Activated naive CD4-positive, alpha-beta T cell treated with anti-CD3 and anti-CD28 coated beads, Interleukin-2, amount 10 ng/mL, durations not matched to agents 7 days and 5 days (primary cell): Measurements from ENCODE around the gene SPATA21.
A peak's percentile ranks its signal among the peaks of the same experiment; 100 is the strongest.
"Not testable (repeated sequence)": the region's sequence is repeated elsewhere in the genome, so short reads cannot be mapped to it uniquely, and the experiment has no call there.

ENCODE experiments used
- CTCF ChIA-PET: fragments of 350-600 bp; sonication (Branson Sonifier 250); formaldehyde crosslinking; loops from one replicate; lab custom pipeline; 2021; ENCODE audit warnings: antibody characterized with exemption; lab: Charles Lee
- DNase-seq: peaks from one replicate; pipeline ENCODE4 v3.0.0-alpha.2; 2020
- H3K27ac Mint-ChIP-seq: one replicate; pipeline ENCODE4 v1.8.0; 2021; ENCODE audit warnings: mild to moderate bottlenecking, moderate library complexity, mixed read lengths
- H3K27me3 Mint-ChIP-seq: one replicate; pipeline ENCODE4 v1.8.0; 2021; ENCODE audit warnings: mild to moderate bottlenecking, mixed read lengths
- H3K36me3 Mint-ChIP-seq: one replicate; pipeline ENCODE4 v1.8.0; 2021; ENCODE audit warnings: mixed read lengths
- H3K4me1 Mint-ChIP-seq: one replicate; pipeline ENCODE4 v1.8.0; 2021; ENCODE audit warnings: mixed read lengths
- H3K4me3 Mint-ChIP-seq: one replicate; pipeline ENCODE4 v1.8.0; 2021; ENCODE audit warnings: mild to moderate bottlenecking, moderate library complexity, mixed read lengths
- H3K9me3 Mint-ChIP-seq: one replicate; pipeline ENCODE4 v1.8.0; 2021; ENCODE audit warnings: mixed read lengths

SPATA21 gene

DNA sequence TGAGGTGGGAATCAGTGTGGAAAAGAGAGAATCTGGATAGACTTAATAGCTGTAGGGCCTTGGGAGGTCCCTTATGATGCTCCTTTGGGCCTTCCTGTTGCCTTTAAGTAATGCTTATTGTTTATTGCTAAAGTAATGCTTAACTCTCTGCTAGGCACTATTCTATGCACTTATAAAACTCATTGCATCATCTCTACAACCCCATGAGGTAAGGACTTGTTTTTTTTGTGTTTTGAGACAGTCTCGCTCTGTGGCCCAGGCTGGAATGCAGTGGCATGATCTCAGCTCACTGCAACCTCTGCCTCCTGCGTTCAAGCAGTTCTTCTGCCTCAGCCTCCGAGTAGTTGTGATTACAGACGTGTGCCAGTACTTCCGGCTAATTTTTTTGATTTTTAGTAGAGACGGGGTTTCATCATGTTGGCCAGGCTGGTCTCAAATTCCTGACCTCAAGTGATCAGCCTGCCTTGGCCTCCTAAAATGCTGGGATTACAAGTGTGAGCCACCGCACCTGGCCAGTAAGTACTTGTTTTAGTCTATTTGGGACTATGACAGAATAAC, 25.6 kb upstream of the SPATA21 start:
- Mint-ChIP-seq H3K27me3 (no peaks in the 10 kb centered on the region), H3K36me3 (peaks cover 53% of the 10 kb centered on the region), H3K4me1 (no peaks in the 10 kb centered on the region), H3K27ac (peak overlapping the region; percentile 33), H3K4me3 (no peak overlapping the region), H3K9me3 (no peaks in the 10 kb centered on the region)
- no peak for DNase-seq
- CTCF ChIA-PET, result no interaction called here

GRCh38 chr1:16461681-16462080, 24.5 kb upstream of the SPATA21 start:
- Mint-ChIP-seq H3K36me3 (peaks cover 58% of the 10 kb centered on the region), H3K27me3 (no peaks in the 10 kb centered on the region), H3K27ac (peak overlapping the region; percentile 76), H3K4me1 (no peaks in the 10 kb centered on the region), H3K9me3 (no peaks in the 10 kb centered on the region), H3K4me3 (no peak overlapping the region)
- CTCF ChIA-PET, result no interaction called here
- no peak for DNase-seq

GRCh38 chr1:16459352-16459925, 22.2 kb upstream of the SPATA21 start:
- H3K27ac Mint-ChIP-seq, result no peak overlapping the region
- CTCF ChIA-PET, result interaction anchor here (0.7 kb wide), 1 partner anchor 18 kb away, joined by 4 read pairs; no protein-coding TSS in a partner anchor

DNA sequence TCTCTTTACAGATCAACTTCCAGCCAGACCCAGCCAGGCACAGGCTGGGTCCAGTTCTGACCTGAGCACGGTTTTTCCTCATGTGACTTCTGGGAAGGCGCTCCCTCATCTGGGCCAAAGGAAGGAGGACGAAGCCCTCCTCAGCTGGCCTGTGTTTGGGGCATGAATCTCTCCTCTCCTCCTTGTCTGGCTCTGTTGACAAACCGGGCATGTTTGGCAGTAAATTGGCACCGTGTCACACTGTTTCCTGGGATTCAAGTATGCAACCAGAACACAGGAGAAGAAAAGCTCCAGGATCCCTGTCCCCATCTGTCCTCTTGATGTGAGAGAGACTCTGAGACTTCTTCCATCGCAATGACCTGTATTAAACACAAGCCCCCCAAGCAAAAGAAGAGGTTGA, 21.6 kb upstream of the SPATA21 start:
- Mint-ChIP-seq H3K36me3 (peaks cover 69% of the 10 kb centered on the region), H3K9me3 (no peaks in the 10 kb centered on the region), H3K27ac (no peak overlapping the region), H3K27me3 (no peaks in the 10 kb centered on the region), H3K4me1 (no peaks in the 10 kb centered on the region), H3K4me3 (no peak overlapping the region)
- CTCF ChIA-PET, result no interaction called here
- DNase-seq, result no peak

More at GRCh38 chr1:16459352-16459925, 22.2 kb upstream of the SPATA21 start:
- Mint-ChIP-seq H3K27me3 (no peaks in the 10 kb centered on the region), H3K4me3 (no peak overlapping the region), H3K36me3 (peaks cover 69% of the 10 kb centered on the region), H3K4me1 (no peaks in the 10 kb centered on the region), H3K9me3 (no peaks in the 10 kb centered on the region)
- no peak for DNase-seq

DNA sequence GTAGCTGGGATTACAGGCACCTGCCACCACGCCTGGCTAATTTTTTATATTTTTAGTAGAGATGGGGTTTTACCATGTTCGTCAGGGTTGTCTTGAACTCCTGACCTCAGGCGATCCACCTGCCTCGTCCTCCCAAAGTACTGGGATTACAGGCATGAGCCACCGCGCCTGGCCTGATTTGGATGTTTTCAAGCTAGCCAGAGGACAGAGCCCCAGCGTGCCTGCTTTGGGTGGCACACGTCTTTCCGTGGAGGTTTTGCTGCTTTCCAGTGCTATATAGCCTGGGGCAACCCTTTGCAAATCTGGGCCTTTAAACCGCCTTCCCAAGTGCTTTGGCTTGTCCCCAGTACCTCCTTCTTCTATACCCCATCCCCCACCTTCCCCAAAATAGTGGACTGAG, 18.9 kb upstream of the SPATA21 start:
- CTCF ChIA-PET, H3K27ac Mint-ChIP-seq: not testable (repeated sequence)
- H3K36me3 Mint-ChIP-seq, result peaks cover 71% of the 10 kb centered on the region

DNA sequence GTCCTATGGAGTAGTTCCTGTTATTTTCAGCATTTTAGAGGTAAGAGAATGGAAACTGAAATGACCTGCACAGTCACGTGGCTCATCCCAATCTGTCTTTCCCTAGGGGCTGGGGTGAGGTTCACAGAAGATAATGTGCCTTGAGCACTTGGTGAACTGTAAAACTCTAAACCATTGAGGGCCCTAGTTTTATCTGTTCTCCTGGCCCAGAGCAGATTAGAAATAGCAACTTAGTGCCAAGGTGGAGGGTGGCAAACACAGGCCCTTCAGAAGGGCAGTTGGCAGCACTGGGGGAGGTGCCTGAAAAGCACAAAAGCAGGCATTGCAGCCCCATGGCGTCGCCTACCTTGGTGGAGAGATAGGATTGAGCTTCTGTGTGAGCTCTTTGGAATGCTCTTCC, 17.7 kb upstream of the SPATA21 start:
- DNase-seq, CTCF ChIA-PET, H3K9me3 Mint-ChIP-seq, H3K27ac Mint-ChIP-seq, H3K4me1 Mint-ChIP-seq, H3K4me3 Mint-ChIP-seq, H3K27me3 Mint-ChIP-seq: not testable (repeated sequence)
- H3K36me3 Mint-ChIP-seq, result peaks cover 75% of the 10 kb centered on the region

More for the DNA sequence above, 18.9 kb upstream of the SPATA21 start:
- H3K4me1 Mint-ChIP-seq, H3K27me3 Mint-ChIP-seq, H3K4me3 Mint-ChIP-seq, DNase-seq, H3K9me3 Mint-ChIP-seq: not testable (repeated sequence)

DNA sequence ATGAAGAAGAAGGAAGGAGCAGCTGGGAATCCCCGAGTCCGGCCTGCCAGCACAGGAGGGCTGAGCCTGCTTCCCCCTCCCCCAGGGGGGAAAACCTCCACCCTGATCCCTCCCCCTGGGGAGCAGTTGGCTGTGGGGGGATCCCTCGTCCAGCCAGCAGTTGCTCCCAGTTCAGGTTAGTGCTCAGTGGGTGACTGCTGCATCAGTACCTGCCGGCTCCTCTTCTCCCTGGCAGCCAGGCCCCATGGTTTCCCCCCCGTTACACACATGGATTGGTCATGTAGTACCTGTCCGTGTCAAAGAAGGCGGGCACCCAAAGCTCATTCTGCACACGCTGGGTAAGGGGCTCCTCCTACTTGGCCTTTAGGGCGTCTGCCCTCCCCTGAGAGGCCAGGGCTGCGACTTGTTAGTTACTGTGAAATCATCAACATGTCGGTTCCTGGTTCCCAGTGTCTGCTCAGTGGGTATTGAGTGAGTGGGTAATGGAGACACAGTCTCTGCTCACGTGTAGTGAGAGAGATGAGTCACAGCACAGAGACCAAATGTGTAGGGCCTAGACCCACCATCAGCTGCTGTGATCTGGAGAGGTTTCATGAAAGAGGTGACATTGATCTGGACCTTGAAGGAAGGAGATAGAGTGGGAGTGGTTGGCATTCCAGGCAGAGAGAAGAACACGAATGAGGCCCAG, 14.8 kb upstream of the SPATA21 start:
- Mint-ChIP-seq H3K27ac (no peak overlapping the region), H3K4me1 (peaks cover 24% of the 10 kb centered on the region), H3K36me3 (peaks cover 81% of the 10 kb centered on the region), H3K27me3 (no peaks in the 10 kb centered on the region), H3K4me3 (no peak overlapping the region), H3K9me3 (no peaks in the 10 kb centered on the region)
- no peak for DNase-seq
- CTCF ChIA-PET, result no interaction called here

GRCh38 chr1:16450863-16451481, 13.7 kb upstream of the SPATA21 start:
- no peaks in the 10 kb centered on the region for H3K9me3 Mint-ChIP-seq
- no peaks in the 10 kb centered on the region for H3K27me3 Mint-ChIP-seq
- no peak overlapping the region for H3K4me3 Mint-ChIP-seq
- peaks cover 72% of the 10 kb centered on the region for H3K36me3 Mint-ChIP-seq
- H3K4me1 Mint-ChIP-seq, result peaks cover 24% of the 10 kb centered on the region
- no peak for DNase-seq
- H3K27ac Mint-ChIP-seq, result peak overlapping the region; percentile 40
- CTCF ChIA-PET, result no interaction called here

GRCh38 chr1:16449666-16450065, 12.4 kb upstream of the SPATA21 start:
- CTCF ChIA-PET, result interaction anchor here (1.0 kb wide), 1 partner anchor 12 kb away, joined by 3 read pairs; the partner anchor contains the start of gene SPATA21
- no peaks in the 10 kb centered on the region for H3K27me3 Mint-ChIP-seq
- H3K4me1 Mint-ChIP-seq, result peaks cover 26% of the 10 kb centered on the region
- H3K9me3 Mint-ChIP-seq, result no peaks in the 10 kb centered on the region
- peak overlapping the region; percentile 46 for H3K27ac Mint-ChIP-seq
- no peak overlapping the region for H3K4me3 Mint-ChIP-seq
- no peak for DNase-seq
- H3K36me3 Mint-ChIP-seq, result peaks cover 66% of the 10 kb centered on the region

GRCh38 chr1:16449065-16449464, 11.8 kb upstream of the SPATA21 start:
- H3K36me3 Mint-ChIP-seq, result peaks cover 70% of the 10 kb centered on the region
- no peaks in the 10 kb centered on the region for H3K9me3 Mint-ChIP-seq

DNA sequence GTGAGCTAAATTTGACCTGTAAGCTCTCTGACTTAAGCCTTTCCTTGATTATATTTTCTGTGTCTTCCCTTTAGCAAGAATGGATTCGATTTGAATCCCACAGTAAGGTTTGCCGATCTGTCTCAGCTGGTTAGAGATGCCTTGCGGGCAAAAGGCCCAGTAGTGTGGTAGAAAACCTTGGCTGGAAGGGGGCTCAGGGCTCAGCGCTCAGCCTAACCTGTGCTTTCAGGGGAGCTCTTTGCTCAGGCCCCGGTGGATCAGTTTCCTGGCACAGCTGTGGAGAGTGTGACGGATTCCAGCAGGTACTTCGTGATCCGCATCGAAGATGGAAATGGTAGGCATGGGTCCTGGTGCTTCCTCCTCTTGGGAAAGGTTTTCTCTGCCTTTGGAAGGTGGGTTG, 10.4 kb upstream of the SPATA21 start:
- Mint-ChIP-seq H3K9me3 (no peaks in the 10 kb centered on the region), H3K4me1 (peaks cover 45% of the 10 kb centered on the region), H3K27me3 (no peaks in the 10 kb centered on the region), H3K4me3 (no peak overlapping the region), H3K27ac (peak overlapping the region; percentile 56), H3K36me3 (peaks cover 71% of the 10 kb centered on the region)
- CTCF ChIA-PET, result no interaction called here
- DNase-seq, result no peak

More at GRCh38 chr1:16449065-16449464, 11.8 kb upstream of the SPATA21 start:
- Mint-ChIP-seq H3K27ac (no peak overlapping the region), H3K4me3 (no peak overlapping the region), H3K4me1 (peaks cover 31% of the 10 kb centered on the region), H3K27me3 (no peaks in the 10 kb centered on the region)
- no peak for DNase-seq
- CTCF ChIA-PET, result no interaction called here

GRCh38 chr1:16446116-16446515, 8.9 kb upstream of the SPATA21 start:
- peaks cover 69% of the 10 kb centered on the region for H3K36me3 Mint-ChIP-seq

GRCh38 chr1:16445052-16445451, 7.8 kb upstream of the SPATA21 start:
- peaks cover 60% of the 10 kb centered on the region for H3K36me3 Mint-ChIP-seq
- DNase-seq, result no peak
- H3K9me3 Mint-ChIP-seq, result no peaks in the 10 kb centered on the region
- no peak overlapping the region for H3K27ac Mint-ChIP-seq
- no peak overlapping the region for H3K4me3 Mint-ChIP-seq
- H3K4me1 Mint-ChIP-seq, result peaks cover 55% of the 10 kb centered on the region
- H3K27me3 Mint-ChIP-seq, result no peaks in the 10 kb centered on the region
- CTCF ChIA-PET, result no interaction called here

More at GRCh38 chr1:16446116-16446515, 8.9 kb upstream of the SPATA21 start:
- no peaks in the 10 kb centered on the region for H3K9me3 Mint-ChIP-seq
- H3K27ac Mint-ChIP-seq, result no peak overlapping the region
- no peaks in the 10 kb centered on the region for H3K27me3 Mint-ChIP-seq
- no peak overlapping the region for H3K4me3 Mint-ChIP-seq
- CTCF ChIA-PET, result no interaction called here
- H3K4me1 Mint-ChIP-seq, result peaks cover 54% of the 10 kb centered on the region
- DNase-seq, result no peak

GRCh38 chr1:16443975-16444770, 6.9 kb upstream of the SPATA21 start:
- H3K4me1 Mint-ChIP-seq, result peaks cover 50% of the 10 kb centered on the region
- CTCF ChIA-PET, result no interaction called here

More at GRCh38 chr1:16443975-16444770, 6.9 kb upstream of the SPATA21 start:
- Mint-ChIP-seq H3K27me3 (no peaks in the 10 kb centered on the region), H3K36me3 (peaks cover 51% of the 10 kb centered on the region), H3K4me3 (no peak overlapping the region), H3K27ac (peak overlapping the region; percentile 73), H3K9me3 (no peaks in the 10 kb centered on the region)
- DNase-seq, result no peak
